Measurements from ENCODE around the gene ADGRL4. TPM values are rescaled to one million over a fixed set of nuclear protein-coding genes. Genes with fewer than 3 reads are reported as not detected.
"Not testable (repeated sequence)": the region's sequence is repeated elsewhere in the genome, so short reads cannot be mapped to it uniquely, and the experiment has no call there.

Gene ADGRL4
- not detected for total RNA-seq

DNA sequence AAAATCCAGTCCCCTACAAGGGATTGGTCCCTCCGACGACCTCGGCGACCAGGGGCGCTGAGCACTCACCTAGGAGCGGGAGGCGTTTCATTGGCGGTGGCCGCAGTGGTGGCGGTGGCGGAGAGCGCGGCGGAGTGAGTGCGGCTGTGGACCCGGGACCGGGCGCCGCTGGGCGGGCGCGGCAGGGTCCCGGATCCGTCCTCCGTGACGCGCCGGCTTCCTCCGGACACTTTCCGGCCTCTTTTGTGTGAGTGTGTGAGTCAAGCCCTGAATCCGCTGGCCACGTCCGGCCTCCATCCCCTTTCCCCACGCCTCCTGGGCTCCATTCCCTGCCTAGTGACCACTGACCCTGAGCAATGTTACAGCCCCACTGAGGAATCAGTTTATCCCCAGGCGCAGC is at the start of gene ADGRL4:
ADGRL4 (minus strand) TSS at position 167 of the 400 bp plus-strand sequence; CDS start at position 91, 76 bp downstream.
- no peak for DNase-seq

DNA sequence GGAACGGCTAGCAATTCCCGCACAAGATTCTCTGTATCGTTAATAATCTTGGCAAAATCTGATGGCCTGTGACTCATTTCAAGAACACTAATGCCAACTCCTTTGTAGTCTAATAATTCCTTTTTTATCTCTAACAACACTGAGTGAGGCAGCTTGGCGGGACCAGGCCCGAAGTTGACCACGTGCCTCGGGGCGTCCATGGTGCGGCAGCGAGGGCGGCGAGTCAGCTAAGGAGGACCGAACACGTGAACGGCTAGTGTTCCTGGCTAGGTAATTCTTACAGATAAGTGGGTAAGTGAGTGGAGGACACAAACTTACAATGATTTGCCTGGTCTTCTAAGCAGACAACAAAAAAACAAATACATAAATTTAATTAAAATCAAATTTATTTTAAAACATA is 49.3 kb upstream of the ADGRL4 start:
- no peak for DNase-seq

DNA sequence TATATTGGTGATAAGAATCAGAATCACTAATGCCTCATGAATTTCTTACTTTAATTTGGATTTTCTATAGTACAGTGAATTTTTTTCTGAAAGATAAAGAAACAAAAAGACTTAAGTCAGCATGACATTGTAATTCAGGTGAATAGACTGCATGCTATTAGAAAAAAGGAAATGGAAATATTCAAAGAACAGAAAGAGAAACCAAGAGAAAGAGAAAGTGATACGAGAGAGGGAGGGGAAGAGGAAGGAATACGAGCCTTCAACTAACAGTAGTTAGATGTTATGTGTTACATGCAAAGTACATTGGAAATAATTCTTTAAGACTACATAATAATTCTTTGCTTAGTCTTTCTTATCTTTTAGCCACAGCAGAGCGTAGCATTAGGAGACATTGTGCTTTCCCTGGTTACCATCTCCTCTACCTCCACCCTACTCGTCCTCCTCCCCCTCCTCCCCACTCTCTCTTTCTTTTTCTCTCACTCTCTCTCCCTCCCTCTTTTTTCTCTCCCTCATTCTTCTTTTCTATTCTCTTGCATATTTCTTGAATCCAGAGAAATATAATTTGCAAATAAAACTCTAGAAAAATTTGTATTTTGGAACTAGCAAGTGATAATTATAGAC is 46.4 kb upstream of the ADGRL4 start:
- no peak for DNase-seq

DNA sequence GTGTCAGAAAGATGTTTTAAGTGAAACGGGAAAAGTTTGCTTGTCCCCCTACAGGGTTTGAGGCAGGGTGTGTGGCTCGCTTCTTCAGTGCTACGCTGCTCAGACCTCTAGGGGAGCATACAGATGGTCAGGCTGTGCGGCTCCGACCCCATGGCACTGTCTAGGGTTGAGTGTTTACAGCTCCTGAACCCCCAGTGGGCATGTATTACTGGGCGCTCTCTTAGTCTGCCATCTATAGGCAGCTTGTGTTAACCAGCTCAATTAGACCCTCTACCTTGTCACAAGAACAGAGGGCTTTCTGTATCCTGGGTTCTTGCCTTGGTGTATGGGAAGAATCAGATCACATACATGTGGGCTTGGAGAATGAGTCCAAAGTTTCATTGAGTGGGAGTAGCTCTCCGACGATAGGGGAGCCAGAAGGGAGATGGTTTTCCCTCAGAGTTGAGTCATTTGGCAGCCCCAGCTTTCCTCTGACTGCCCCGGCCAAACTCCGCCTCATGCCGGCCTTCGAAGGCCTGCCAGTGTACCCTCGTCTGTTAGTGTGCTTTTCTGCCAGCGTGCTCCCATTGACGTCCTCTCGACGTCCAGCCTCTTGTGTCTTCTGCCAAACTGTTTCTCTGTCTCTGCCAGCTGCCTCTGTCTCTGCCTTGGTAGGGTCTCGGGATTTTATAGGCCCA is 38.6 kb upstream of the ADGRL4 start:
- DNase-seq, result no peak

DNA sequence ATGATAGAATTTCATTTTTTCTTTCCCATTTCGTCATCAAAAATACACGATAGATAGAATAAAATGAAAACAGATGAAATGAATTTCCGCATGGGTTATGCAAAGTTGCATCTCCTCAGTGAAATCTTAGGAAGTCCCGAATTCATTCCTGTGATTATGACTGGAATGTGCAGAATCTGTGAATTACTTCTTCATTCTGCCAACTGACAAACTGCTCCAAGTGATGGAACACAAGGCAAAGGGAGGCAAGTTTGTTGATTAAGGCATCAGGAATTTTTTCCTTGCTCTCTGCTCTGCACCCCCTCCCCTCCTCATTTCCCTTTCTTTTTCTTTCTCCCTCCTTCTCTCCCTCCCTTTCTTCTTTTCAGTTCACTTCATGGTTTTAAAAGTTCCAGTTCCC is 37.0 kb upstream of the ADGRL4 start:
- no peak for DNase-seq

DNA sequence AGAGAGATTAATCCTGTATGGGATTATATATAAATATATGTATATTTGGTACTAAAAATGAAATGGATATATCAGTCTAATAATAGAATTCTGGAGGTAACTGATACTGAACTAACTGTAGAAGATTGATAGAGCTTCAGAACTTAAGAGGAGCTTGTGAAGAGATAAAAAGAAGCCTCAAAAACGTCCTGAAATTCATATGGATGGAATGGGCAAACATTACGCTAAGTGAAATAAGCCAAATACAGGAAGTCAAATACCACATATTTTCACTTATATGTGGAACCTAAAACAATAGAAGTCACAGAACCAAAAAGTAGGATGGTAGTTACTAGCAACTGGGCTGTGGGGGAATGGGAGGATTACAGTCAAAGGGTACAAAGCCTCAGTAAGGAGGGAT is 36.0 kb upstream of the ADGRL4 start:
- no peak for DNase-seq

DNA sequence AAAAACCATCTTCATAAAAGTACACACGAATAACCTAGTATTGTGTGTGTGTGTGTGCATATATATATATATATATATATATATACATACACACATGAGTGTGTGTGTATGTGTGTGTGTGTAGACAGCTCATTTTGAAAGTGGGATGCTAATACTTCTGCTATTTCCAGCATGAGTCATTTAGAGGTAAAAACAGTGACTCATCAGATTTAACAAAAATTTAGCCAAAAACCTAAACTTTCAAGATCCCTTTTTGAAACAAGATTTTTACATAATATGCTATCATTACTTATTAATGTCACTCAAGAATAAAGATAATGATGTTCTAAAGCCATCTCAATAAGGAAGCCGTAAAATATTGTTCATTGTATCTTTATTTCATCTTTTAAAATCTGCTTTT is 35.6 kb upstream of the ADGRL4 start:
- no peak for DNase-seq

DNA sequence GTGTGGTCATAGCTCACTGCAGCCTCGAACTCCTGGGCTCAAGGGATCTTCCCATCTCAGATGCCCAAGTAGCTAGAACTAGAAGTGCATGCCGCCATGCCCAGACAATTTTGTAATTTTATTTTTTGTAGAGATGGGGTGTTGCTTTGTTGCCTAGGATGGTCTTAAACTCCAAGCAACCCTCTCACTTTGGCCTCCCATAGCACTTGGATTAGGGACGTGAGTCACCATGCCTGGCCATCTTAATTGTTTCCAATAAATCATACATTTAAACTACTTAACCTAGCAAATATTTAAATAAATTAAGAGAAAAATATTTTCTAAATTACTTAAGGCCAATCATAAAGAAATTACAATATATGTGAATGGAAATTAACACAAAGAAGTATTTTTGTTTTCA is 35.1 kb upstream of the ADGRL4 start:
- DNase-seq, result no peak

DNA sequence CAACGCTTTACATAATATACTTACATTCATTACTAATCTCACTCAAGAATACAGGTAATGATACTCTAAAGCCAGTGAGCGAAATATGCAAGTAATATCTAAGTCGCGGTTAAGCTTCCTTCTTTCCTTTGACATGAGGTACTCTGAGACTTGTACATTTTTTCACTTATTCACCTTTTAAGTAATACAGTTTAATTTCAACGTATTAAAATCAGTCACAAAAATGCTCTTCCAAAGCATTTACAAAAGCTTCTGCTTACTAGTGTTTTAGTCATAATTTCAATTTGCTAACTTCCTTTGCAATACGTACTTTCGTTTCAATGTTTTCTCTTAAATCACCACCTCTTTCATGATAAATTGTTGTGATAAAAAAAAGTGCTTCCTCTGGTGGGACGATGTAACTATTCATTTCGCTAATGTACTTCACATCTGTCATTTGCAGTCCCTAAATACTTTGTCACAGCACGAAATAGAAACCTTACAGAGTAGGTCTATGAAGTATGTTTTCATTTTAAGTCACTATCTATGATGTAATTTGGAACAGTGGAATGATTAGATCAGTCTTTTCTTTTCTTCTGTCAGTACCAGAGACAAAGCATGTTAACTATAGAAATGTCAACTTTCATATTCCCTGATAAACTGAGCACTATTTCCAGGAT is 34.0 kb upstream of the ADGRL4 start:
- DNase-seq, result no peak

DNA sequence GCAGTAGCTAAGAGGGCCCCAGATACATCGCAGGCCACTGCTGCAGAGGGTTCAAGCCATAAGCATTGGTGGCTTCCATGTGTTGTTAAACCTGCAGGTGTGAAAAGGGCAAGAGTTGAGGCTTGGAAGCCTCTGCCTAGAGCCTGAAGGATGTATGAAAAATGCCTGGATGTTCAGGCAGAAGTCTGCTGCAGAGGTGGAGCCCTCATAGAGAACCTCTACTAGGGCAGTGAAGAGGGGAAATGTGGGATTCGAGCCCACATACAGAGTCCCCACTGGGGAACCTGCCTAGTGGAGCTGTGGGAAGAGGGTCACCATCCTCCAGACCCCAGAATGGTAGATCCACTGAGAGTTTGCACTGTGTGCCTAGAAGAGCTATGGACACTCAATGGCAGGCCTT is 30.6 kb upstream of the ADGRL4 start:
- DNase-seq, result no peak

DNA sequence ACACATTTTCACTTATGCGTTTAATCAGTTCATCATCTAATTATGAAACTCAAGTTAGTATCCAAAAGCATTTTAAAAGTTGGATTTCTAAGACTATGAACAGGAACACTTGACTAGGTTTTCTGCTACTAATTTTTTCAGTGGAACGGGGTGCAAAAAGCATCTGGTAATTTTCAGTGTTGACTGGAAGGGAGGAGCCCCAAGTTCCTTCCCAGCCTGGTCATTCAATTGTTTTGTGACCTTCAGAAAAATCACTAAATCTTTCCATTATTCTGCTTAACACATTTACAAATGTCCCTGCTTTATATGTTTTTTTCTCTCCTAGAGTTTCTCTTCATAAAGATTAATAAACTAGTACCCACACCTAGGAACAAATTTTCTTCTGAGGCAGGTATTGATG is 6.0 kb upstream of the ADGRL4 start:
- no peak for DNase-seq

DNA sequence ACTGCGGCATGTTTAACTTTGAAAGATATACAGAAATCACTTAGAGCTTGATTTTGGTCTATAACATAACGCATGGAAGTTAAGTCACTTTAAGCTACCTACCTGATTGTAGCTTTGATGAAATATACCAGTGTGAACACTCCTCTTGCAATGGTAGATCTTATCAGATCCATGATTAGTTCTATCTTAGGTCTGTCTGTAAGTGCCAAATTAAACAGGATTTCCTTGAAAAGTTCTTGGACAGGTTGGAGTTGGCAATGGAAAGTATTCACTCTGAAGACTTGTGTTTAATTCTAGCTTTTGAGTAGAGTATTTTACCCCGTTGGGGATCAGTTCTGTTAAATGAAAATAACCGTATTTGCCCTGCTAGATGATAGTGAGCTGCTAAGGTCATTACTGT is 4.1 kb upstream of the ADGRL4 start:
- no peak for DNase-seq

DNA sequence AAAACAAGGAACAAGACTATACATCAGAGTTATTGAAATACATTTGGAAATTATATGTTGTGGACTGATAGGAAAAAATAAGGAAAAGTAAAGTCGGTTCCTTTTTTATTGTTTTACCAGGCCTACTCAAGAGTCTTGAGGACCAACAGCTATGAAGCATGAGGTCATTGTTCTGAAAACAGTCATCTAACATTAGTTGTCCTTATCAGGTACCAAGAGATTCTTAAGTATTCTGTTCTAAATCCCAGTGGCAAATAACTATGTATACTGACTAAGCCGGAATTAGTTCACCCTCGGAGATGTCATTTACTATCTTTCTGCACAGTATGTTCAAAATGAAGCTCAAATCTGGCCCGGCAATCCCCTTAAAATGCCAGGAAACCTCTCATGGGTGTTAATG is 585 bp downstream of the ADGRL4 start:
- no peak for DNase-seq

DNA sequence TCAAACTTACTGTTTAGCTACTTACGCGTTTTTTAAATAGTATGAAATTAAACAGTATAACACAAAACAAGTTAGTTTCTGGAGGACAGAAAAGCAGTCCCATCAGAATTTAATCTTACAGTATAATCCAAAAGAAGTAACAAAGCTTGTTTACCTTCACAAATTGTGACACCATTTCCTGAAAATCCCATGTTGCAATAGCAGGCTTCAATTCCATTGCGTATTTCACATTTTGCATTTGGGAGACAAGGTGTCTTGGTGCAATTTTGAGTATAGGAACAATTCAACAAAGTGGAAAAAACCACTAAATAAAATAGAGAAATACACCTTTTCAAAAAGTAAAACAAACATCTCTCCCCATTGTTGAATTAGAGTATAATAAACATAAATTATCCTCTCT is 1.6 kb downstream of the ADGRL4 start:
- no peak for DNase-seq

DNA sequence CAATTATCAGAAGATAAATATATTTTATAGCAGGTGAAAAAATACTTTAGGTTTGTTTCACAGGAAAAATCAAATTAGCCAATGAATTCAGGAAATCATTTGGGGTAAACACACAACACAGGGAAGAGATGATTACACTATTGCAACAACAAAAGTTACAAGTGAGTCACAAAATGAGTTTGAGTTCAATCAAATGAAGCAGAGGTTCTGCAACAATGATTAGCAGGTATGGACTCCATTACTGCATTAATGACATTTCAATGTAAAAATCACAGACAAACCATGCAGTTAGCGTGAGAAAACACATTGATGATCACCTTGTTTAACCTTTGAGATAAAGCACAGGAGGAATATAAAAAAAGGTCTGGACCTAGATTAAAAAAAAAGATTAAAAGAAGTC is 9.7 kb downstream of the ADGRL4 start:
- DNase-seq, result no peak

DNA sequence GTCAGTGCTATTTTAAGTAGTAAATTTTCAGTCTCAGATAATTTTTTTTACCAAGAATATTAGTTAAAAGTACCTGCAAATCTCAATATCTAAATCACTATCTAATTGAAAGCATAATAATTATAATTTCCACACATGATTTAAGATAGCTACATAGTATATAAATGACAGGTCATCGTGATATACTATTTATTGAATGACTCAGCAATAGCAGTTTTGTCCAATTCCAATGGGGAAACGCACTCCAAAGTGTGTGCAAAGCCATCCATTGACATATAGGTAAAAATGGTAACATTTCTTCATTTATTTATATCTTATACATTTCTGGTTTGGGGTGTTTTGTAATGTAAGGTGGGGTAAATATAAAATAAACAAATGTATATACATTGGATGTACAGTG is 19.5 kb downstream of the ADGRL4 start:
- no peak for DNase-seq

DNA sequence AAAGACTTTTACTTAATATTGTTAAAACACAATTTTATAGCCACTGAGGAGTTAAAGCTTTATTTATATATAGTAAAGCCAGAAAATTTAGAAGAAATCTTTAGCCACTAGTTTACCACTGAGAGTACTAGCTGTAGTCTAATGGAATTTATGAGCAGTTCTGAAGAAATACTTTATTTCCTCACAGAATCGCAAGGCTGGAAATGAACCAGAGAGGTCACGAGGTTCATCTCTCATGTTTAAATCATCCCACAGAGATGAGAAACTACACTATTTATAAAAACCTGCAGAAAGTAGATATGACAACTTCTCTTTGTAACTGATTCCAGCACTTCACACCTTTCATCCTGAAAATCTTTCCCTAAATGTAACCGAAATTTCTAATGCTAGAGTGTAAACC is 26.0 kb downstream of the ADGRL4 start:
- no peak for DNase-seq

DNA sequence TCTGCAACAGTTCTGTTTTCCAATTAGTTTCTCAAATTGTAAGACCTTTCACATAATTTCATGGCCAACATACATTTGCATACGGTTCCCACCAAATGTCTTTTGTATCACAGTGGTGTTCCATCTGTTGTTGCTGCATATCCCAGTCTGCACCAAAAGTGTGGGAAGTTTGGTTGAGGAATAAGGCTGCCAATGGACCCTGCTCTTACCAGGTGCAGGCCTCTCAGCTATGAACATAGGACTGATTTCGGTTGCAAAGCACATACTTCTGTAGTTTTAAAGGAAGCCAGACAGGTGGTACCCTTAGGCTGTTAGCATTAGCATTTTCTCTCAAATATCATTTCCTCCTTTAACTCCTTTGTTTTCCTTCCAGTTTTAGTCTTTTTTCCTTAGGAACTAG is 33.8 kb downstream of the ADGRL4 start:
- DNase-seq, result no peak

DNA sequence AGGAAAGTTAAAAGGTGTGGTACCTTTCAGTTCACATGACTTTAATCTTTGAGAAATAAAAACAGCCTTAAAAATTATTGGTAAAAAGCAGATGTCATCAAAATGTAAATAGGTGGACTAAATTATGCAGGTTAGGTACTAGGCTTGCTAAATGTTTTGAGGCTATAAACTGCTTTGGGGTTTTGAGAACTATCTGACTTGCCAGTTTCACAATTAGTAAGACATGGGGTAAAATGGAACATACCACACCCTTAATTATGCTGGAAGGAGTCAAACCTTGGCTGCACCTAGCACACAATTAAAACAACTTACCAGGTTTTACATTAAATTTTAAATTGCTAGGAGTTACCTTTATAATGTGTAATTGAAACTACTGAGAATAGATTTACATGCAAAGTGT is 39.4 kb downstream of the ADGRL4 start:
- DNase-seq, result not testable (repeated sequence)

DNA sequence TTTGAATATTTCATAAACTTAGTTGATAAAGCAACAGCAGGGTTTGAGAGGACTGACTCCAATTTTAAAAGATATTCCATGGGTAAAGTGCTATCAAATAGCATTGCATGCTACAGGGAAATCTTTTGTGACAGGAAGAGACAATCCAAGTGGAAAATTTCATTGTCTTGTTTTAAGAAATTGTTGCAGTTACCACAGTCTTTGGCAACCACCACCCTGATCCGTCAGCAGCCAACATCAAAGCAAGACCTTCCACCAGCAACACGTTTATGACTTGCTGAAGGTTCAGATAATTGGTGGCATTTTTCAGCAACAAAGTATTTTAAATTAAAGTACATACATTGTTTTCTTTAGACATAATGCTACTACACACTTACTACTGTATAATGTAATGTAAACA is 47.8 kb downstream of the ADGRL4 start:
- no peak for DNase-seq

DNA sequence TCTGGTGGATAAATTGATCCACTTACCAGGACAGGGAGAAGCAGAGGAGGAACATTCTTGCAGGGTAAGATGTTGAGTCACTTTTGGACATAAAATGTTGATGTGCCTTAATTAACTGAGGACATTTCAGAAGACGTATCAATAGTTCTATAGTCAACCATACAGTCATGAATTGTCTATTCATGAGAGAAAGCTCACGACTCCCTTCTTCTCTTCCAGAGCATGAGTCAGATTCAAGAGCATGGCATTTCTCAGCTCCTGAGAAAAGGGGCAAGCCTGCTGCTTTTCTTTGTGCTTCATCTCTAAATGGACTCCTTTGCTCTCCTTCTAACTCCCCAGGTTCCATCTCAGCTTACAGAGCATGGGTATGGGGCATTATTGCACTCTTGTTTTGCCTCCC is 55.7 kb downstream of the ADGRL4 start:
- no peak for DNase-seq

DNA sequence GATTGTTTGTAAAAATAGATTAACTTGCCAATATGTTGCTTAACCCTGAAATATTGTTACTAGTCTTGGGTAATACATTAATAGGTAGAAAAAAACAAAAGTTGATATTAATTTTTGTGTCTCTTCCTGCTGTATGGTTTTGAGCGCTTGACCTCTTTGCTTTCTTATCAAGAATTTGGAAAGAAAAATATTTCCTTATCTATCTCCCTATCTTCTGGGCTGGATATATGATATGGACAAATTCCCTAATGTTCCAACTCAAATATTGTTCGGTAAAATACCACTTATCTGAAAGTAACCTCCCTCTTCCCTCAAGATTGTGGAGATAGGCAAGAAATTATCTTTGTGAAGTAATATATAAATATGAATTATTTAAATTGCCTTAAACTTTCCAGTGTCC is 57.3 kb downstream of the ADGRL4 start:
- no peak for DNase-seq

DNA sequence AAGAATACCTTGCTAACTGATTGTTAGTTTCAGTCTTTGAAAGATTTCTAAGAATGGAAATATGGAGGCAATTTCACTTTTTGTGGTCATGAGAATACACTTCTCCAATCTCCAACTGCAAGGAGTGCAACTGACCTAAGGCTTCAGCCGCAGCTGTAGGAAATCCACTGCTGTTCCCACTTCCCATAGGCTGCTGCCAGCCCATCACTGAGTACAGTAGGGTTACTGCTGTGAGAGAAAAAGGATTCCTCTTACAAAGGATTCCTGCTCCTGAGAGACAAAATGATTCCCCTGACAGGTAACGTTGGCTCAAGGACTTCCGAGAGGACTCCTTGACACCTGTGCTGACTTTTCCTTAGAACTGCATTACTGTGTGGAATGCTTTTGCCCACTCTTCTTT is 87.4 kb downstream of the ADGRL4 start:
- DNase-seq, result no peak

DNA sequence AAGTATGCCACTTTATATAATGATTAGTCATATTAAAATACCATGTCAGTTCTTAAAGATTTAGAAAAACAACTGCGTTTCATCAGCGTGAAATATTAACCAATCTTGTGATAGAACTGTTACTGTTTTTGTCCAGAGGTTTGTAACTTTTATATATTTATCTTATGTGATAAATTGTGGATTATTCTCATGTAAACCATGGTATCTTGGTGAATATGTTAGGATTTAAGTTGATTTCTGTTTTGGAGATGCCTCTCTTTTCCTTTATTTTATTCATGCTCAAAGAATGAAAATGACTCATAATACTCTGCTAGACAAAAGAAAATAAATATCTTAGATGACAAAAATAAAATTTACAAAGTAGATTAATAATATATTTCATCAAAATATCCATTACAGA is 88.4 kb downstream of the ADGRL4 start:
- DNase-seq, result no peak

DNA sequence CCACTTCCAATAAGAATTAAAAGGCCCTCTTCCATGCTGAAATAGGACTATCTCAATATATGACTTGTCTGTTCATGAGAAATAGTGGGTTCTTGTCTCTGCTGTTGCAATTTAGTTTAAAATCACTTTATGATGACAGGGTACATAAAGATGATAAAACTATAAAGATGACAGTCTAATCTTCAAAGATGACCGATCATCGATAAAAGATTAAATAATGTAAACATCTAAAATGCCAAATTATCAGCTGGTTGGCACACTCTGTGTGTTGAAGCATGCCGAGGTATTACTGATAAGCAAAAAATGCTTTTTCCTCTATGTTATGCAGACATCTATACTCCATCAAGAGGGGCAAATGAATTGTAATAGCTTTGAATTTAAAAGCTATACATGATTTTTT is 89.5 kb downstream of the ADGRL4 start:
- no peak for DNase-seq

All from effector CD4-positive, alpha-beta T cell (primary cell).